ENCODE measurements around the gene PYGB. TPM values are rescaled to one million over a fixed set of nuclear protein-coding genes. Genes with fewer than 3 reads are reported as not detected.
A peak's percentile ranks its signal among the peaks of the same experiment; 100 is the strongest.

The PYGB gene
- total and polyA plus RNA-seq, 7 donors, result 4.9 to 22.3 (median 9.5) TPM

- DNase-seq, result no peak
- H3K36me3 ChIP-seq (ENCODE audit: insufficient read depth in 1 of 2, low read depth in 1 of 2), result no peaks in the 10 kb centered on the region
- no peaks in the 10 kb centered on the region for H3K27me3 ChIP-seq (ENCODE audit: insufficient read depth in 3 of 3, low read length in 2 of 3)
- intact Hi-C loops (cut with DNase I), result loop anchor here (5.0 kb wide), 1 partner anchor 49 kb away; the partner anchor contains the start of gene ENTPD6 (in 2 of the 2)
- no peak for ATAC-seq
- peaks cover 4% of the 10 kb centered on the region for H3K9me3 ChIP-seq
- WGBS, 3 donors, result 66 to 80% (median 72%) methylated on average over 9 of the region's 9 CpGs
- peak overlapping the region; percentile 75 for H3K4me3 ChIP-seq
- no peak overlapping the region for H3K27ac ChIP-seq
- peaks cover 17% of the 10 kb centered on the region for H3K4me1 ChIP-seq
- TF ChIP-seq, protein P1, sequence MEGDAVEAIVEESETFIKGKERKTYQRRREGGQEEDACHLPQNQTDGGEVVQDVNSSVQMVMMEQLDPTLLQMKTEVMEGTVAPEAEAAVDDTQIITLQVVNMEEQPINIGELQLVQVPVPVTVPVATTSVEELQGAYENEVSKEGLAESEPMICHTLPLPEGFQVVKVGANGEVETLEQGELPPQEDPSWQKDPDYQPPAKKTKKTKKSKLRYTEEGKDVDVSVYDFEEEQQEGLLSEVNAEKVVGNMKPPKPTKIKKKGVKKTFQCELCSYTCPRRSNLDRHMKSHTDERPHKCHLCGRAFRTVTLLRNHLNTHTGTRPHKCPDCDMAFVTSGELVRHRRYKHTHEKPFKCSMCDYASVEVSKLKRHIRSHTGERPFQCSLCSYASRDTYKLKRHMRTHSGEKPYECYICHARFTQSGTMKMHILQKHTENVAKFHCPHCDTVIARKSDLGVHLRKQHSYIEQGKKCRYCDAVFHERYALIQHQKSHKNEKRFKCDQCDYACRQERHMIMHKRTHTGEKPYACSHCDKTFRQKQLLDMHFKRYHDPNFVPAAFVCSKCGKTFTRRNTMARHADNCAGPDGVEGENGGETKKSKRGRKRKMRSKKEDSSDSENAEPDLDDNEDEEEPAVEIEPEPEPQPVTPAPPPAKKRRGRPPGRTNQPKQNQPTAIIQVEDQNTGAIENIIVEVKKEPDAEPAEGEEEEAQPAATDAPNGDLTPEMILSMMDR (IDR thresholded peaks at IDR 0.05), result no peak
These were observed 1.5 kb upstream of the PYGB start for GRCh38 chr20:25246182-25246999.

- intact Hi-C loops (cut with DNase I), result loop anchor here (5.0 kb wide), 1 partner anchor 50 kb away; the partner anchor contains the start of gene ENTPD6 (in 2 of the 2)
These were observed 826 bp upstream of the PYGB start for GRCh38 chr20:25247000-25247517.

GRCh38 chr20:25247518-25247955, 348 bp upstream of the PYGB start:
- H3K9me3 ChIP-seq, result peaks cover 4% of the 10 kb centered on the region
- H3K36me3 ChIP-seq (ENCODE audit: insufficient read depth in 1 of 2, low read depth in 1 of 2), result no peaks in the 10 kb centered on the region
- intact Hi-C loops (cut with DNase I), result loop anchor here (5.0 kb wide), 1 partner anchor 50 kb away; the partner anchor contains the start of gene ENTPD6 (in 2 of the 2)
- ATAC-seq, result peak; percentile 63 to 76 (median 68)
- H3K27me3 ChIP-seq (ENCODE audit: insufficient read depth in 3 of 3, low read length in 2 of 3), result no peaks in the 10 kb centered on the region
- peaks cover 23% of the 10 kb centered on the region for H3K4me1 ChIP-seq
- H3K4me3 ChIP-seq, result peak overlapping the region; percentile 75
- TF ChIP-seq, protein P1 (IDR thresholded peaks at IDR 0.05), result no peak
- DNase-seq, result peak in 1 of 2 donors; percentile 51
- H3K27ac ChIP-seq, result peak overlapping the region; percentile 90
- WGBS, 3 donors, result 0% methylated on average over 28 to 37 of the region's 37 CpGs

More at GRCh38 chr20:25247000-25247517, 826 bp upstream of the PYGB start:
- Histone ChIP-seq H3K9me3 (peaks cover 4% of the 10 kb centered on the region), H3K27ac (peak overlapping the region; percentile 90), H3K4me1 (peaks cover 23% of the 10 kb centered on the region), H3K4me3 (peak overlapping the region; percentile 75), H3K27me3 (ENCODE audit: insufficient read depth in 3 of 3, low read length in 2 of 3) (no peaks in the 10 kb centered on the region), H3K36me3 (ENCODE audit: insufficient read depth in 1 of 2, low read depth in 1 of 2) (no peaks in the 10 kb centered on the region)
- TF ChIP-seq, protein P1 (IDR thresholded peaks at IDR 0.05), result peak; percentile 28
- ATAC-seq (peak; percentile 65 to 77 (median 71)), DNase-seq (peak; percentile 60 to 73)
- 11 to 16% (median 15%) methylated on average over 24 of the region's 24 CpGs for WGBS, 3 donors

GRCh38 chr20:25248786-25249172, 894 bp downstream of the PYGB start:
- intact Hi-C loops (cut with DNase I), result loop anchor here (5.0 kb wide), 1 partner anchor 51 kb away; the partner anchor contains the start of gene ENTPD6 (in 2 of the 2)
- Histone ChIP-seq H3K4me3 (peak overlapping the region; percentile 75), H3K27me3 (ENCODE audit: insufficient read depth in 3 of 3, low read length in 2 of 3) (no peaks in the 10 kb centered on the region), H3K36me3 (ENCODE audit: insufficient read depth in 1 of 2, low read depth in 1 of 2) (no peaks in the 10 kb centered on the region), H3K9me3 (no peaks in the 10 kb centered on the region), H3K4me1 (peaks cover 23% of the 10 kb centered on the region), H3K27ac (peak overlapping the region; percentile 90)
- no peak for ATAC-seq
- TF ChIP-seq, protein P1 (IDR thresholded peaks at IDR 0.05), result no peak
- DNase-seq, result no peak
- 8 to 18% (median 16%) methylated on average over 6 of the region's 6 CpGs for WGBS, 3 donors

All from psoas muscle (tissue), 8 donors.